HG03097 (cell line): ENCODE measurements around the gene UBAC1.
"Not testable (repeated sequence)": the region's sequence is repeated elsewhere in the genome, so short reads cannot be mapped to it uniquely, and the experiment has no call there.

Source experiments
- ATAC-seq: cut with Tn5 transposase; IDR thresholded peaks from one replicate; pipeline ENCODE4 v1.9.1; 2021; ENCODE audit not compliant: unreplicated experiment, low FRiP score

UBAC1 gene

GRCh38 chr9:135979547-135980166 lies 18.5 kb upstream of the UBAC1 start:
- ATAC-seq: no peak

GRCh38 chr9:135978642-135979546 lies 17.7 kb upstream of the UBAC1 start:
- ATAC-seq: no peak

- ATAC-seq: no peak
Observed at GRCh38 chr9:135976944-135977343, 15.8 kb upstream of the UBAC1 start.

- ATAC-seq: no peak
Observed at GRCh38 chr9:135976531-135976930, 15.4 kb upstream of the UBAC1 start.

GRCh38 chr9:135975834-135976233 lies 14.7 kb upstream of the UBAC1 start:
- no peak for ATAC-seq

GRCh38 chr9:135974220-135974573 lies 13.0 kb upstream of the UBAC1 start:
- no peak for ATAC-seq

GRCh38 chr9:135973277-135974219 lies 12.4 kb upstream of the UBAC1 start:
- ATAC-seq: no peak

- ATAC-seq: no peak
Observed at GRCh38 chr9:135971892-135972291, 10.7 kb upstream of the UBAC1 start.

GRCh38 chr9:135971111-135971766 lies 10.1 kb upstream of the UBAC1 start:
- no peak for ATAC-seq

- ATAC-seq: no peak
Observed at GRCh38 chr9:135970128-135970815, 9.1 kb upstream of the UBAC1 start.

- ATAC-seq: no peak
Observed at GRCh38 chr9:135969064-135969683, 8.0 kb upstream of the UBAC1 start.

- no peak for ATAC-seq
Observed at GRCh38 chr9:135968601-135969000, 7.4 kb upstream of the UBAC1 start.

GRCh38 chr9:135968083-135968476 lies 6.9 kb upstream of the UBAC1 start:
- no peak for ATAC-seq

GRCh38 chr9:135966916-135967260 lies 5.7 kb upstream of the UBAC1 start:
- not testable (repeated sequence) for ATAC-seq

- ATAC-seq: no peak
Observed at GRCh38 chr9:135965124-135965756, 4.1 kb upstream of the UBAC1 start.

GRCh38 chr9:135963938-135964337 lies 2.8 kb upstream of the UBAC1 start:
- ATAC-seq: no peak

GRCh38 chr9:135963338-135963737 lies 2.2 kb upstream of the UBAC1 start:
- no peak for ATAC-seq

GRCh38 chr9:135962696-135963307 lies 1.6 kb upstream of the UBAC1 start:
- ATAC-seq: no peak
